GM21723 (cell line): ENCODE results near the gene IL13RA1.
A peak's percentile ranks its signal among the peaks of the same experiment; 100 is the strongest.
"Not testable (repeated sequence)": the region's sequence is repeated elsewhere in the genome, so short reads cannot be mapped to it uniquely, and the experiment has no call there.

Experiments
- ATAC-seq: cut with Tn5 transposase; IDR thresholded peaks from one replicate; pipeline ENCODE4 v1.9.1; 2021; ENCODE audit warnings: mild to moderate bottlenecking, moderate library complexity; ENCODE audit not compliant: unreplicated experiment

Gene IL13RA1

GRCh38 chrX:118772051-118772450 lies 44.6 kb downstream of the IL13RA1 start:
- ATAC-seq, result no peak

DNA sequence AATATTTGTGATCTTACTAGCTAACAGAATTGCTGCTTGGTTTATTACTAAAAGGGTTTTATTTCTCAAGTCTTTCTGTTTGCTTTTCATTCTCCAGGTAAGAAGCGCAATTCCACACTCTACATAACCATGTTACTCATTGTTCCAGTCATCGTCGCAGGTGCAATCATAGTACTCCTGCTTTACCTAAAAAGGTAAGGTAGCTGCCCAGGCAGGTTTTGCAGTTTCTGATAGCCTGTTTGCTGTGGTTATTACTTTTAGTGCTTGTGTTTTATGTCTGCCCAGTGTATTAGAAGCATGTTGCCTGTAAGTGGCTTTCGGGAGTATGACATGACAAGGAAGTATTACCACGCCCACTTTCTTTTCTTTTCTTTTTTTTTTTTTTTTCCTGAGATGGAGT lies 46.4 kb downstream of the IL13RA1 start:
- no peak for ATAC-seq

- no peak for ATAC-seq
Measured at GRCh38 chrX:118779581-118779980, 52.2 kb downstream of the IL13RA1 start.

DNA sequence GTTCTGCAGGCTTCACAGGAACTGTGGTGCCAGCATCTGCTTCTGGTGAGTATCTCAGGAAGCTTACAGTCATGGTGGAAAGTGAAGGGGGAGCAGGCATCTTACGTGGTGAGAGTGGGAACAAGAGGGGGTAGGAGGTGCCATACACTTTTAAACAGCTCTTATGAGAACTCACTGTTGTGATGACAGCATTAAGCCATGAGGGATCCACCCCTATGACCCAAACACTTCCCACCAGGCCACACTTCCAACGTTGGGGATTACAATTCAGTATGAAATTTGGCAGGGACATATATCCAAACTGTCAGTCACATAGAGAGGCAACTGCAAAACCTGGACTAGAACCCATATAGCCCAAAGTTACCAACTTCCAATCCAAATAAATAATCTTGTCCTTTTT lies 53.1 kb downstream of the IL13RA1 start:
- ATAC-seq, result no peak

- no peak for ATAC-seq
Measured at GRCh38 chrX:118780911-118781310, 53.5 kb downstream of the IL13RA1 start.

DNA sequence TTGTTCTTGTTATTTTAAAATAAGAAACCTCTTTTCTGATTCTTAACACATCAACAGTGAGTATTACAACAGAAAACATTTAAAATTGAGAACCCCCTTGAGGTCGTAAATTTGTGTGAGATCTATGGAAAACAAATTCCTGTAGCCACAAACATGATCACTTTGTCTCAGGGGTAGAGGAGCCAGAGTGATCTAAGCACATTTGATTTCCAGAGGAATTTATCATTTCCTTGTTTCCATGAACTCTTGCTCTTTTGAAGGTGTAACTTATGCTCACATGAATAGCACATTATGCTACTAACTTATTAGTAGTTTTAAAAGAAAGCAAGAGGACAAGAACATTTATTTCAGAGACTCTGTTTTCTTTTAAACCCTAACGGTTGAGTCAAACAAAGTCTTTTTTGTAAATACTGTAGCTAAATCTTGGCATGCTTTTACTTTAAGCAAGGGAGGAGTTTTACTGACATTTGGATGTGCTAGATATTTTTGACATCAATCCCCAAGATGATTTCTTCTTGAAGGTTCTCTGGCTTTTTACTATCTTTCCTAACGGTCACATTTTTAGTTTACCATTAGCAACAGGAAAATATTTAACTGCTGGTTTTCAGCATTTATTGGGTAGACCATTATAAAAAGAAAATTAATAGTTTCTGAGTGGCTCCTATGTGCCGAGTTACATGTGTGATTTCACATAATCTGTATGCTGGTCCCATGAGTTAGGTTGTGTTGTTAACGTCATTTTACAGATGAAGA lies 68.3 kb downstream of the IL13RA1 start:
- no peak for ATAC-seq

DNA sequence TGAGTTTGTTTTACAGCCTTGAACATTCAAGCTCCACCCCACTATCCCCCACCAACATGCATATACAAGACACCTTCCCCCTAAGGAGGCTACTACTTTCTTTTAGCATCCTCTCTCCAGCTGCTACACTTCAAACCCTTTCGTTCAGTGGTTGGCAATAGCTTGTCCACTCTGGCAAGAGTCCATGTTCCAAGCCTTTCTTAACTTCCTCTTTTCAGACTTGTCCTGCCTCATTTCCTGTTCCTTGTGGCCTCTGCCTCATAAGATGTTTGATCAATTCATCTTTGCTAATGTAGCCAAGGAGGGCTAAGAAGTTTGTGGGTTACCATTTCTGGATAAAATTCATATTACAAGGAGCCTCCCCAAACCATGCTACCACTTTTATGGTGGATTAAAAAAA lies 75.5 kb downstream of the IL13RA1 start:
- no peak for ATAC-seq

DNA sequence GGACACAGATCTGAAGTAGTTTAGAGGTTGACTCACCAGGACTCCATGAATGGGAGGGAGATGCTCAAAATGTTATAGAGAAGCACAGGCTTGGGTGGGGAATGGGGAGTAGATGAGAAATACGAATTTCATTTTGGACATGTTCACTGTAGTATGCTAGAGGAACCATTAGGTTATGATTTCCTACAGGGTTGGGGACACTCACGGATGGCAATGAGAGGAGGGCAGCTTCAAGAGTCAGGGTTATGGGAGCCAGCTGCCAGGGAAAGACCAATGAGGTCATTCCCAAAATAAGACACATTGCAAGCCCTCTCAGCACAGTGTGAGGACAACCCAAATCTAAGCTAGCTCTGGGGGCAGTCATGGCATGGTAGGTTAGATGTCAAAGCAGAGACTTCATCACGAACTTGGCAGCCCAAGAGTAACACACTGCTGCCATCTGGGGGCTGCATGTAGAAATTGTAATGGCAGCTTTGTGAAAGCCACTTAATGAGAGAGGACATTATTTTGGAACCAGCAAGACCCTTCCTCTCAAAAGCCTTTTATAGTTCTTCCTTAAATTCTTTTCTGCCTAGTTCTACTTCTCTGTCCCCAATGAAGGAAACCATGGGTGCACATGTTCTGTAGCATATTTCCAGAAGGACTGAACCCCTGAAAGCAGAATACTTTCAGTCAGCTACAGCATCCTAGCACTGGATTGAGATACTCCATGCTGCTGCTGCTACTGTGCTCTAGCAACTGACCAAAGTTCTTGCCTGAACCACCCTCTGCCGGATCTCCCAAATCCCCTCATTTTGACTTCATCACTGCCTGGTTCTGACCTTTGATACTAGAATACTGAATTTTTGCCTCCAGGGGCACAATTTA lies 80.0 kb downstream of the IL13RA1 start:
- ATAC-seq, result no peak

GRCh38 chrX:118817257-118817656 lies 89.9 kb downstream of the IL13RA1 start:
- ATAC-seq, result not testable (repeated sequence)

GRCh38 chrX:118823263-118824172 lies 96.1 kb downstream of the IL13RA1 start, which contains the start of gene ZCCHC12:
Gene ZCCHC12 (plus strand): TSS chrX:118823824. CDS start chrX:118825245, 1,421 bp downstream.
- peak; percentile 61 for ATAC-seq

- ATAC-seq, result no peak
Measured at GRCh38 chrX:118824173-118824730, 96.8 kb downstream of the IL13RA1 start.

DNA sequence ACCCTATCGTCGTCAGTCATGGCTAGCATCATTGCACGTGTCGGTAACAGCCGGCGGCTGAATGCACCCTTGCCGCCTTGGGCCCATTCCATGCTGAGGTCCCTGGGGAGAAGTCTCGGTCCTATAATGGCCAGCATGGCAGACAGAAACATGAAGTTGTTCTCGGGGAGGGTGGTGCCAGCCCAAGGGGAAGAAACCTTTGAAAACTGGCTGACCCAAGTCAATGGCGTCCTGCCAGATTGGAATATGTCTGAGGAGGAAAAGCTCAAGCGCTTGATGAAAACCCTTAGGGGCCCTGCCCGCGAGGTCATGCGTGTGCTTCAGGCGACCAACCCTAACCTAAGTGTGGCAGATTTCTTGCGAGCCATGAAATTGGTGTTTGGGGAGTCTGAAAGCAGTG lies 97.8 kb downstream of the IL13RA1 start:
- no peak for ATAC-seq

DNA sequence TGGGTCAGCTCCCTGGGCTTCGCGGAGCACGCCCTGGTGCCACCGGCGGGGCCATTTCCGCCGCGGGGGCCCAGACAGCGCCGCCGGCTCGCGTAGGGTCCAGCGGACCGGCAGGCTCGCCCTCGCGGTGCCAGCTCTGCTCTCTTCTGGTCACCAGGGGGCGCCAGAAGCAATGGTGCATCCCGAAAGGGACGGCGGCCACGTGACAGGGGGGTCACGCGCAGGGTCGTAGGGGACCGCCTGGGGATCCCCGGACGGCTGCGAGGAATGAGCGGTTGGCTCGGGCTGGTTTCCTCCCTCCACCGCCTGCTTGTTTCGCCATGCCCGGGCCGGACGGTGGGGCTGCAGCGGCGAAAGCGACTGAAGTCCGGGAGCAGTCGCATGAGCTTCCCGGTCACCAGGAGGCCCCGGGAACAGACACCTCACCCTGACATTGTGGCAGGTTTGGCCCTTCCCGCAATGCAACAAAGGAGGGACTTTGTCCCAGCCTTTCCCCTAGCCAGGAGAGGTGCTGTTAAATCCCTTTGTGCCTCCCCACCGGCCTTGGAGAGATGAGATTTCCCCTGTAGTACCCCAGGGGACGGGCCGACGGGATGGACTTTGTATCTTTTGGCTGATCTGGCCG lies 112.0 kb downstream of the IL13RA1 start:
- peak; percentile 79 for ATAC-seq
